Fibroblast of skin of right quadriceps (primary cell): ENCODE measurements around the gene PHLPP1.
"Not testable (repeated sequence)": the region's sequence is repeated elsewhere in the genome, so short reads cannot be mapped to it uniquely, and the experiment has no call there.

ENCODE experiments used
- DNase-seq: peaks from one replicate; pipeline ENCODE4 v3.0.0-alpha.2; 2013

Gene PHLPP1

GRCh38 chr18:62899534-62899933, 184.2 kb downstream of the PHLPP1 start:
- no peak for DNase-seq

GRCh38 chr18:62900132-62900883, 185.0 kb downstream of the PHLPP1 start:
- no peak for DNase-seq

- no peak for DNase-seq
These were observed 187.4 kb downstream of the PHLPP1 start for GRCh38 chr18:62902776-62903175.

- no peak for DNase-seq
These were observed 189.3 kb downstream of the PHLPP1 start for GRCh38 chr18:62904396-62905285.

GRCh38 chr18:62912885-62913284, 197.5 kb downstream of the PHLPP1 start:
- no peak for DNase-seq

GRCh38 chr18:62913824-62914223, 198.5 kb downstream of the PHLPP1 start:
- not testable (repeated sequence) for DNase-seq

- no peak for DNase-seq
These were observed 199.6 kb downstream of the PHLPP1 start for GRCh38 chr18:62914871-62915392.

GRCh38 chr18:62918361-62918760, 203.0 kb downstream of the PHLPP1 start:
- no peak for DNase-seq

GRCh38 chr18:62919109-62919838, 203.9 kb downstream of the PHLPP1 start:
- DNase-seq = no peak

GRCh38 chr18:62925031-62925688, 209.8 kb downstream of the PHLPP1 start:
- DNase-seq = peak; percentile 52

GRCh38 chr18:62928326-62928725, 213.0 kb downstream of the PHLPP1 start:
- peak; percentile 17 for DNase-seq

- no peak for DNase-seq
These were observed 218.0 kb downstream of the PHLPP1 start for GRCh38 chr18:62933261-62933887.

- no peak for DNase-seq
These were observed 220.7 kb downstream of the PHLPP1 start for GRCh38 chr18:62935994-62936393.

GRCh38 chr18:62937065-62937464, 221.7 kb downstream of the PHLPP1 start:
- DNase-seq = peak; percentile 10

- DNase-seq = peak; percentile 60
These were observed 222.7 kb downstream of the PHLPP1 start for GRCh38 chr18:62938006-62938405.

- no peak for DNase-seq
These were observed 223.1 kb downstream of the PHLPP1 start for GRCh38 chr18:62938487-62938886.

GRCh38 chr18:62939433-62939832, 224.1 kb downstream of the PHLPP1 start:
- no peak for DNase-seq

GRCh38 chr18:62939926-62940325, 224.6 kb downstream of the PHLPP1 start:
- DNase-seq = no peak

GRCh38 chr18:62942578-62942977, 227.2 kb downstream of the PHLPP1 start:
- DNase-seq = no peak

GRCh38 chr18:62944454-62944853, 229.1 kb downstream of the PHLPP1 start:
- no peak for DNase-seq

- DNase-seq = no peak
These were observed 233.4 kb downstream of the PHLPP1 start for GRCh38 chr18:62948788-62949187.

GRCh38 chr18:62950246-62950645, 234.9 kb downstream of the PHLPP1 start:
- no peak for DNase-seq
